GM12872 (cell line): ENCODE measurements around the gene AUTS2.

Source experiments
- TF ChIP-seq, protein P1 (sequence below): IDR thresholded peaks from 3 replicates; pipeline ENCODE4 v1.5.1; 2011; ENCODE audit warnings: low read depth, mild to moderate bottlenecking, low read length, moderate library complexity; ENCODE audit not compliant: insufficient read depth

AUTS2 gene

DNA sequence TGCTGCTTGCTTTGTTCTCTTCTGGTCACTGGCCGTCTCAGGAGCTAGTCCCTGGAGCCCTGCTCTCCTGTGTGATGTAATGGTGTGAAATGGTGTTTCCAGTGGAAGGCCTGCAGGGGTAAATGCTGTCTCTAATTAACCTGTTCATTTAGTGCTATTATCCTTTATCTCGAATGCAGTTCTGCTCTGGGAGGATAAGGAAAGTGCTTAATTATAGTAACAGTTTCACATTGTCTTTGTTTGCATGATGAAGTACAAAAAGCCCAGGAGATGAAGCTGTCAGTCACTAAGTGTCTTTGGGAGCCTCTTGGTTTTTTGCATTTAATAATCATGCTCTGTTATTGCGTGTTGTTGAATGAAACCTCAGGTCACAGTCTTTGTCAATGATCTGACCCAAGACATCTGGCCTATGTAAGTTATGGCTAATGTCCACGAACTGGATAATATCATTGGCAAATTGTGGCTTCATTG is 778.3 kb downstream of the AUTS2 start:
- TF ChIP-seq, protein P1, sequence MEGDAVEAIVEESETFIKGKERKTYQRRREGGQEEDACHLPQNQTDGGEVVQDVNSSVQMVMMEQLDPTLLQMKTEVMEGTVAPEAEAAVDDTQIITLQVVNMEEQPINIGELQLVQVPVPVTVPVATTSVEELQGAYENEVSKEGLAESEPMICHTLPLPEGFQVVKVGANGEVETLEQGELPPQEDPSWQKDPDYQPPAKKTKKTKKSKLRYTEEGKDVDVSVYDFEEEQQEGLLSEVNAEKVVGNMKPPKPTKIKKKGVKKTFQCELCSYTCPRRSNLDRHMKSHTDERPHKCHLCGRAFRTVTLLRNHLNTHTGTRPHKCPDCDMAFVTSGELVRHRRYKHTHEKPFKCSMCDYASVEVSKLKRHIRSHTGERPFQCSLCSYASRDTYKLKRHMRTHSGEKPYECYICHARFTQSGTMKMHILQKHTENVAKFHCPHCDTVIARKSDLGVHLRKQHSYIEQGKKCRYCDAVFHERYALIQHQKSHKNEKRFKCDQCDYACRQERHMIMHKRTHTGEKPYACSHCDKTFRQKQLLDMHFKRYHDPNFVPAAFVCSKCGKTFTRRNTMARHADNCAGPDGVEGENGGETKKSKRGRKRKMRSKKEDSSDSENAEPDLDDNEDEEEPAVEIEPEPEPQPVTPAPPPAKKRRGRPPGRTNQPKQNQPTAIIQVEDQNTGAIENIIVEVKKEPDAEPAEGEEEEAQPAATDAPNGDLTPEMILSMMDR = no peak

DNA sequence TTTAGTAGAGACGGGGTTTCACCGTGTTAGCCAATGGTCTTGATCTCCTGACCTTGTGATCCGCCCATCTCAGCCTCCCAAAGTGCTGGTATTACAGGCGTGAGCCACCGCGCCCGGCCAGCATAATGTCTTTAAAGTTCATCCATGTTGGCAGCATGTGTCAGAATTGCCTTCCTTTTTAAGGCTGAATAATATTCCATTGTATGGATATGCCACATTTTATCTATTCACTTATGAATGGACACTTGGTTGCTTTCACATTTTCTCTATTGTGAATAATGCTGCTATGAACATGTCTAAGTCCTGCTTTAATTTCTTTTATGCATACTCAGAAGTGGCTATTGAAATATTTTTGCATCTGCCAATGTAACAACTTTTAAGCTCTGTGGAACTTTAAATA is 779.7 kb downstream of the AUTS2 start:
- TF ChIP-seq, protein P1 = no peak

DNA sequence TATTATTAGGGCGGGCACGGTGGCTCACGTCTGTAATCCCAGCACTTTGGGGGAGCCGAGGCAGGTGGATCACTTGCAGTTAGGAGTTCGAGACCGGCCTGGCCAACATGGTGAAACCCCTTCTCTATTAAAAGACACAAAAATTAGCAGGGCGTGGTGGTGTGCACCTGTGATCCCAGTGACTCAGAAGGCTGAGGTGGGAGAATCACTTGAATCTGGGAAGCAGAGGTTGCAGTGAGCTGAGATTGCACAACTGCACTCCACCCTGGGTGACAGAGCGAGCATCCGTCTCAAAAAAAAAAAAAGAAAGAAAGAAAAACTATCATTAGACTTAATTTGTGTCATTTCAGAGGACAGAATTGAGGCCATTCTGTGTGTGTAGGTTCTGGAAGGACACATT is 780.9 kb downstream of the AUTS2 start:
- TF ChIP-seq, protein P1 = no peak

DNA sequence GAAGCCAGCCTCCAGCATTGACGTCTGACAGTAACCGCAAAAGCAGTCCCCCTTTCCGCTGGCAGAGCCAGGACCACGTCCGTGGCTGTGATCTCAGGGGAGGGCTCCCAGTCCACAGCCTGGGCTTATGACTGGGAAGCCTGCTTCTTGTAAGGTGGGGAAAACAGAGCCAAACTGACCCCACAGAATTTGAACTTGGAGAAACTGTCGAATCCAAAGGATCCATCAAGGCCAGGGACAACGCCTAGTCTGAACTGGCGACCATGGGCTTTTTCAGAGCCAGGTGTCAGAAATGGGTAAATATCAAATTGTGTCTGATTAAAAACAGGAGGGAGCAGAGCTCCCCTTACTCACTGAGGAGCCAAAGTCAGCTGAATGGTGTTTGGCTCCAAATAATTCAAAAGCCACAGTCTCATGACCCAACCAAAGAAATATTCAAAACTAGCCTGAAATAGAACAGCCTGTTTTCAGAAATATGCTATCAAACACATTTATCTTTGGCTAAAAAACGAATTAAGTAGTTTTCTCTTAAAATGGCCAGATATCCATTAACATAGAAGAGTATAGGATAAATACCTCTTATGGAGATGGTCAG is 782.2 kb downstream of the AUTS2 start:
- TF ChIP-seq, protein P1 = no peak

DNA sequence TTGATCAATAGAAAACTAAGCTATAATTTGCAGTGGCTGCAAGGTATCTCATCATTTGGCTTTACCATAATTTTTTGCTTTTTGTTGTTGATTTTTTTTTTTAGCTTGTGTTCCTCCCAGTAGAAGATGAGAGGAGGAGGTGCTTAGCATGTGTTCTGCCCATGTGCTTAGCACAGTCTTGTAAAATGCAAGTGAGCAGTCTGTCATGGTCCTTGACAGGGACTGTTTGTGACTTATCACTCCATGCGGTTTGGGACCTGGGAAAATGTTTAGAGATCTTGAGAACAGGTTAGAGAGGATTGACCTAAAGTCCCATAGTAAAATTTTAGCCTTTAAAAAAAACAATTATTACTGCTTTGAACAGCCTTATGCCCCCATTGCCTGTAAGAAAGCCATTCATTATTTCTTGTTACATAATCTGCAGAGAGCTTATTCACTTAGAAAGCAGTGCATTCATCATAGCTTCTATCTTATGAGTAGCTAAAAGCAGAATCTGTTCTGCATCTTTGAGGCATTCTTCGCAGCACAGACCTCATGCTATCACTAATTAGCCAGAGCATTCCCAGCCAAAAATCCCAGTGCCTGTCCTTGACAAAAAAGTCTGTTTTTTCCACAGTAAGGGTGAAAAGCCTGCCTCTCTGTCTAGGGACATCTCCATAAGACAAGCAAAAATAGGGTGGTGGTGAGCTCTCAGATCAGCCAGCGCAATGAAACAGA is 784.9 kb downstream of the AUTS2 start:
- TF ChIP-seq, protein P1 = no peak

DNA sequence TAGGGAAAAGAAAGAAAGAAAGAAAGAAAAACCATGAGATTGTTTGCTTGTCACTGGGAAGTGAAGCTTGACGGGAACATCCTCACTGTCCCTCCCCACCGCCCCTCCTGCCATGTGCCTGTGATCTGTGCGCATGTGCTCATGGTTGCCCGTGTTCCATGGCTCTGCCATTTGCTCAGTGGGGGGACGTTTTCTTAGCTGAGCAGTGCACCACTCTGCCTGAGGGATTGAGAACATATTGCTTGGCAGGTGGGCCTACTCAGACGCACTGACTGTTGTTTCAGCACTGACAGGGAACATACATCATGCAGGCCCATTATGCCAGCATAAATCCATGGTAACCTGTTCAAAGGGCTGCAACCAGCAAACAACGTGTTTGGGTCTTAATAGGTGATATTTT is 785.7 kb downstream of the AUTS2 start:
- TF ChIP-seq, protein P1 = no peak

DNA sequence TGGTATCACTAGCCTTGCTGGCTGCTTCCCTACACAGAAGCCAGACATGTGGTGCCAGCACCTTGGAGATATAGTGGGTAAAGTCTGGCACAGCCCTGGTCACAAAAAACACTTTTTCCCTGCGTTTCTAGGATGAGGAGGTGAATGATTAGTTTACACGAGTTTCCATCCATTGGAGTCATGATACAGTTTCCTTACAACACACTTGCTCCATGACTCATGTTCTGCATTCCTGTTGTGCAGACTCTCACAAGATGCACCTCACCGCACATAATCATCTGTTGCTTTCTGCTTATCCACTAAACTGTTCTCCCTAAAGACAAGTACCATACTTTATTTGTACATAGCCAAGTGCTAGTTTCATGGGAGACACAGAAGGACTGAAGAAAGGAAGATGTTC is 786.6 kb downstream of the AUTS2 start:
- TF ChIP-seq, protein P1 = no peak
